B cell (primary cell): ENCODE results near the gene GIPC3. TPM values are rescaled to one million over a fixed set of nuclear protein-coding genes. Genes with fewer than 3 reads are reported as not detected.
"Not testable (repeated sequence)": the region's sequence is repeated elsewhere in the genome, so short reads cannot be mapped to it uniquely, and the experiment has no call there.

Experiments used
- ATAC-seq: fragments of 200-7000 bp; cut with Tn5 transposase; one replicate; pipeline ENCODE4 v1.10.0; 2021; ENCODE audit warnings: low read depth, mild to moderate bottlenecking, moderate number of reproducible peaks, moderate library complexity
- CTCF ChIA-PET: fragments of 350-600 bp; sonication (Branson Sonifier 250); formaldehyde crosslinking; loops from one replicate; lab custom pipeline; 2021; ENCODE audit warnings: antibody characterized with exemption, inconsistent platforms; lab: Charles Lee
- POLR2A ChIA-PET: fragments of 350-600 bp; sonication (Branson Sonifier 250); formaldehyde crosslinking; loops from one replicate; lab custom pipeline; 2021; ENCODE audit warnings: antibody characterized with exemption; lab: Charles Lee
- DNase-seq: peaks from one replicate; pipeline ENCODE4 v3.0.0; 2013
- H2AFZ ChIP-seq: 2 replicates; pipeline ENCODE4 v1.6.1; 2012; ENCODE audit warnings: mild to moderate bottlenecking, low read depth, low read length; ENCODE audit not compliant: insufficient read depth, poor library complexity, severe bottlenecking
- H3K27ac ChIP-seq, 2 donors: 1 replicate in 1 of 2; 2 replicates in 1 of 2; pipeline ENCODE4 v1.5.1; 2012 to 2013; ENCODE audit warnings: low read length in 2 of 2, mild to moderate bottlenecking in 2 of 2, moderate library complexity in 1 of 2
- H3K27me3 ChIP-seq, 4 experiments: fragments of 200-600 bp in 1 of 4; sonication (generic) in 1 of 4; replicated peaks in 1 of 4; 1 replicate in 2 of 4; 2 replicates in 2 of 4; pipeline versions ENCODE4 v1.6.1 to v1.7.0; 2013 to 2016; ENCODE audit warnings: low read length in 3 of 4, mild to moderate bottlenecking in 2 of 4, mixed read lengths in 1 of 4, moderate library complexity in 1 of 4; ENCODE audit not compliant: insufficient read depth in 4 of 4, control insufficient read depth in 3 of 4; ENCODE audit errors: control extremely low read depth in 1 of 4
- H3K36me3 ChIP-seq, 2 experiments: replicated peaks in 1 of 2; 1 replicate in 1 of 2; 2 replicates in 1 of 2; pipeline versions ENCODE4 v1.6.1 to v1.7.1; 2013; ENCODE audit warnings: low read length in 1 of 2; ENCODE audit not compliant: insufficient read depth in 2 of 2, control insufficient read depth in 1 of 2; ENCODE audit errors: control extremely low read depth in 1 of 2, extremely low read depth in 1 of 2
- H3K4me1 ChIP-seq, 2 donors: fragments of 200-600 bp in 1 of 2; sonication (generic) in 1 of 2; 1 replicate in 1 of 2; 2 replicates in 1 of 2; pipeline versions ENCODE4 v1.5.1 to v1.6.1; 2013 to 2017; ENCODE audit warnings: low read length in 2 of 2; ENCODE audit not compliant: control insufficient read depth in 2 of 2, insufficient read depth in 2 of 2
- H3K4me2 ChIP-seq: replicated peaks from 2 replicates; pipeline ENCODE3; 2012; ENCODE audit warnings: mild to moderate bottlenecking, low read depth, low read length; ENCODE audit not compliant: poor library complexity, severe bottlenecking
- H3K4me3 ChIP-seq, 5 experiments: fragments of 200-600 bp in 1 of 5; sonication (generic) in 1 of 5; 1 replicate in 3 of 5; 2 replicates in 2 of 5; pipeline versions ENCODE4 v1.5.1 to v1.7.0; 2011 to 2016; ENCODE audit warnings: low read length in 4 of 5, mild to moderate bottlenecking in 4 of 5, low read depth in 2 of 5, control low read depth in 1 of 5, moderate library complexity in 1 of 5; ENCODE audit not compliant: insufficient read depth in 1 of 5; ENCODE audit errors: control extremely low read depth in 1 of 5, extremely low read depth in 1 of 5
- H3K79me2 ChIP-seq: fragments of 200-600 bp; sonication (generic); one replicate; pipeline ENCODE4 v1.6.0; 2016; ENCODE audit warnings: low read length; ENCODE audit not compliant: control insufficient read depth, insufficient read depth
- H3K9ac ChIP-seq: fragments of 200-600 bp; sonication (generic); 2 replicates; pipeline ENCODE4 v1.6.1; 2017; ENCODE audit warnings: mild to moderate bottlenecking, low read length, moderate library complexity
- H3K9me3 ChIP-seq, 3 donors: one replicate each; pipeline versions ENCODE4 v1.6.1 to v1.7.1; 2013; ENCODE audit warnings: low read length in 2 of 3; ENCODE audit not compliant: control insufficient read depth in 2 of 3, insufficient read depth in 1 of 3; ENCODE audit errors: control extremely low read depth in 1 of 3
- H4K20me1 ChIP-seq: 2 replicates; pipeline ENCODE4 v1.6.0; 2012; ENCODE audit warnings: mild to moderate bottlenecking, low read length; ENCODE audit not compliant: insufficient read depth, control insufficient read depth, poor library complexity, severe bottlenecking
- H3K27ac Mint-ChIP-seq: one replicate; pipeline ENCODE4 v1.8.0; 2021; ENCODE audit warnings: mixed read lengths
- H3K27me3 Mint-ChIP-seq: one replicate; pipeline ENCODE4 v1.8.0; 2021; ENCODE audit warnings: mixed read lengths
- H3K4me1 Mint-ChIP-seq: one replicate; pipeline ENCODE4 v1.8.0; 2021; ENCODE audit warnings: mixed read lengths
- H3K4me3 Mint-ChIP-seq: one replicate; pipeline ENCODE4 v1.8.0; 2021; ENCODE audit warnings: mixed read lengths
- H3K9me3 Mint-ChIP-seq: one replicate; pipeline ENCODE4 v1.8.0; 2022; ENCODE audit warnings: mixed read lengths; ENCODE audit not compliant: insufficient read depth
- CTCF ChIP-seq: fragments of 200-600 bp; IDR thresholded peaks from one replicate; pipeline ENCODE4 v1.8.0; 2022; ENCODE audit warnings: antibody characterized with exemption, mild to moderate bottlenecking
- EZH2 ChIP-seq: IDR thresholded peaks from 2 replicates; pipeline ENCODE4 v1.6.1; 2012; ENCODE audit warnings: borderline replicate concordance, low read depth, mild to moderate bottlenecking, moderate library complexity, low read length; ENCODE audit not compliant: insufficient read depth, poor library complexity, severe bottlenecking
- WGBS: methylation state at CpG from one replicate; pipeline ENCODE4 v1.1.5; 2013; ENCODE audit warnings: missing lambda C conversion rate; ENCODE audit not compliant: insufficient coverage; 5-methylcytosine and 5-hydroxymethylcytosine counted together
- intact Hi-C: fragments of 100-400 bp; cut with micrococcal nuclease; formaldehyde crosslinking; loops from one replicate; pipeline ENCODE4 v1.10.0; 2022
- polyA plus RNA-seq: library from polyadenylated mRNA; depleted of rRNA; stranded (reverse); fragments of >200 nt; gene quantifications from 2 replicates; pipeline ENCODE4 v1.2.3, GENCODE V29; 2012
- total RNA-seq, 2 donors: library from RNA; stranded (reverse); fragments of 120-200 nt in 1 of 2; gene quantifications; 1 replicate in 1 of 2; 2 replicates in 1 of 2; pipeline versions ENCODE4 v1.2.3 to v1.2.4, GENCODE V29; 2013 to 2022

Gene GIPC3
- total and polyA plus RNA-seq, 2 donors (not counting 1 experiment from before 2014, with no cell fraction given), result 0.47 to 0.48 TPM

- Histone ChIP-seq H3K27ac (no peak overlapping the region), H3K36me3 (no peaks in the 10 kb centered on the region), H3K79me2 (no peaks in the 10 kb centered on the region), H3K27me3 (peaks cover 0 to 5% (median 2%) of the 10 kb centered on the region in 4 experiments), H2AFZ (no peak overlapping the region), H3K4me2 (no peak overlapping the region), H4K20me1 (no peaks in the 10 kb centered on the region), H3K4me1 (peaks cover 3% of the 10 kb centered on the region in 2 donors), H3K9ac (no peak overlapping the region), H3K9me3 (no peaks in the 10 kb centered on the region), H3K4me3 (no peak overlapping the region)
- no peak for TF ChIP-seq CTCF
- TF ChIP-seq EZH2, result no peak
- DNase-seq (no peak), ATAC-seq (no peak)
- Mint-ChIP-seq H3K27me3 (no peaks in the 10 kb centered on the region), H3K9me3 (no peaks in the 10 kb centered on the region), H3K4me1 (peaks cover under 1% of the 10 kb centered on the region), H3K27ac (no peak overlapping the region), H3K4me3 (no peak overlapping the region)
- CTCF ChIA-PET, result interaction anchor here (1.6 to 2.3 kb wide), 2 partner anchors 11 to 39 kb away, joined by 4 to 9 read pairs; no protein-coding TSS in a partner anchor
- 87% methylated on average over 8 of the region's 11 CpGs for WGBS
- POLR2A ChIA-PET, result no interaction called here
- intact Hi-C loops, result no loop called here
These were observed 4.9 kb upstream of the GIPC3 start for GRCh38 chr19:3580156-3580934.

GRCh38 chr19:3581792-3582191, 3.5 kb upstream of the GIPC3 start:
- H3K4me3 ChIP-seq, H3K9me3 ChIP-seq, H3K27me3 Mint-ChIP-seq, H3K9ac ChIP-seq, H2AFZ ChIP-seq, H3K27ac ChIP-seq, DNase-seq, H3K36me3 ChIP-seq, H3K27ac Mint-ChIP-seq, H3K4me2 ChIP-seq, H3K4me3 Mint-ChIP-seq, H3K4me1 Mint-ChIP-seq, H4K20me1 ChIP-seq, intact Hi-C loops, H3K9me3 Mint-ChIP-seq, H3K79me2 ChIP-seq, ATAC-seq: not testable (repeated sequence)
- ChIA-PET CTCF (interaction anchor here (0.6 to 2.3 kb wide), 2 partner anchors 9 to 546 kb away, joined by 3 to 9 read pairs; no protein-coding TSS in a partner anchor), POLR2A (interaction anchor here (0.6 to 0.7 kb wide), 2 partner anchors 157 to 206 kb away, joined by 3 to 4 read pairs; no protein-coding TSS in a partner anchor)
- Histone ChIP-seq H3K27me3 (peaks cover 0 to 13% (median 6%) of the 10 kb centered on the region in 4 experiments), H3K4me1 (peaks cover 8 to 12% of the 10 kb centered on the region in 2 donors)
- WGBS, result 86% methylated on average over 3 of the region's 4 CpGs

- H3K9ac ChIP-seq, ATAC-seq, H3K9me3 ChIP-seq, H3K9me3 Mint-ChIP-seq, H3K4me3 Mint-ChIP-seq, H3K36me3 ChIP-seq, POLR2A ChIA-PET, DNase-seq, H3K27ac Mint-ChIP-seq, H2AFZ ChIP-seq, H3K4me2 ChIP-seq, H3K27ac ChIP-seq, H3K27me3 Mint-ChIP-seq, H4K20me1 ChIP-seq, H3K4me3 ChIP-seq, intact Hi-C loops, H3K79me2 ChIP-seq, H3K4me1 Mint-ChIP-seq: not testable (repeated sequence)
- Histone ChIP-seq H3K27me3 (peaks cover 0 to 13% (median 6%) of the 10 kb centered on the region in 4 experiments), H3K4me1 (peaks cover 8 to 12% of the 10 kb centered on the region in 2 donors)
- CTCF ChIA-PET, result interaction anchor here (0.7 to 2.2 kb wide), 6 partner anchors 12 to 151 kb away, joined by 3 to 12 read pairs (median 6); partner anchors contain the start of gene MFSD12
- 95% methylated on average over 4 of the region's 15 CpGs for WGBS
These were observed 1.1 kb upstream of the GIPC3 start for GRCh38 chr19:3584036-3584802.
